Colonic mucosa (tissue), 4 donors: ENCODE results near the gene TMEM130. TPM values are rescaled to one million over a fixed set of nuclear protein-coding genes. Genes with fewer than 3 reads are reported as not detected.

ENCODE experiments used
- DNase-seq: peaks from one replicate; pipeline ENCODE4 v3.0.0-alpha.2; 2020
- H3K27ac ChIP-seq: fragments of 200-600 bp; one replicate; pipeline ENCODE4 v1.8.0; 2021
- H3K27me3 ChIP-seq: fragments of 200-600 bp; one replicate; pipeline ENCODE4 v1.8.0; 2021
- H3K36me3 ChIP-seq: fragments of 200-600 bp; one replicate; pipeline ENCODE4 v1.8.0; 2021
- H3K4me1 ChIP-seq: fragments of 200-600 bp; one replicate; pipeline ENCODE4 v1.8.0; 2021; ENCODE audit warnings: mild to moderate bottlenecking
- H3K4me3 ChIP-seq: fragments of 200-600 bp; one replicate; pipeline ENCODE4 v1.8.0; 2021
- H3K9ac ChIP-seq, 2 donors: one replicate each; pipeline ENCODE4 v1.7.0; 2013; ENCODE audit warnings: control low read depth in 2 of 2, low read depth in 2 of 2, low read length in 2 of 2
- H3K9me3 ChIP-seq: fragments of 200-600 bp; one replicate; pipeline ENCODE4 v1.8.0; 2021
- CTCF ChIP-seq: fragments of 200-600 bp; IDR thresholded peaks from one replicate; pipeline ENCODE4 v1.8.0; 2022; ENCODE audit warnings: antibody characterized with exemption, mild to moderate bottlenecking
- intact Hi-C: fragments of 100-400 bp; cut with DNase I; formaldehyde crosslinking; loops from one replicate; pipeline ENCODE4 v1.14.1; 2022
- total RNA-seq, 2 donors: library from RNA; stranded (reverse); fragmentation: NEBNext Ultra II Directional in 1 of 2; extraction: Animal tissue kit (Norgen Biotek cat#: 25700) in 1 of 2; gene quantifications; one replicate each; pipeline ENCODE4 v1.2.1, GENCODE V29; 2021
- donor health status: healthy.
- donor health status: DM: no; HTN: no; CAD: no.
- donor health status: DM: no; HTN: no; CAD: no.

Gene TMEM130
- total RNA-seq, 2 donors from 2014 or later: 0.12 to 1.5 TPM

DNA sequence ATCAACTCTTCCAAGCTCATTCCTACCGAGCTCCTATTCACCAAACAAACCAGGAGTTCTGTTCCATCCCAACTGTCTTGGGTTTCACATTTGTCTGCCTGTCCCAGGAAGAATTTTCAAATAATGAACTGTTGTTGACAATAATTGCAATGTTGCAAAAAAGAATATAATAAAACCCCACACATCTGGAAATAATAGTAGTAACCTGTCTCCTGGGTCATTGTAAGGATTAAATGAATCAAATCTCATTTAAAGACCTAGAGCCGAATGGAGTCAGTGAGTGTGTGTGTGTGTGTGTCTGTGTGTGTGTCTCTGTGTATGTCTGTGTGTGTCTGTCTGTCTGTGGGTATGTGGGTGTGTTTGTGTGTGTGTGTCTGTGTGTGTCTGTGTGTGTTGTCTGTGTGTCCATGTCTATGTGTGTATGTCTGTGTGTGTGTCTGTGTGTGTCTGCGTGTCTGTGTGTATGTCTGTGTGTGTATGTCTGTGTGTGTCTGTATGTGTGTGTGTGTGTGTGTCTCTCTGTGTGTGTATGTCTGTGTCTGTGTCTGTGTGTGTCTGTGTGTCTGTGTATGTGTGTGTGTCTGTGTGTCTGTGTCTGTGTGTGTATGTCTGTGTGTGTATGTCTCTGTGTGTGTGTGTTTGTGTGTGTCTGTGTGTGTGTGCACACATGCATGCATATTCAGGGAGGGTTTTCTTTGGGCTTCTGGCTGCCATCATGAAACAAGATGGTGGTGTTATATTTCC is 52.7 kb downstream of the TMEM130 start:
- H3K36me3 ChIP-seq: no peaks in the 10 kb centered on the region
- intact Hi-C loops: no loop called here
- H3K9ac ChIP-seq: no peak overlapping the region
- TF ChIP-seq CTCF: no peak
- no peak for DNase-seq
- no peak overlapping the region for H3K27ac ChIP-seq
- H3K4me3 ChIP-seq: no peak overlapping the region
- no peaks in the 10 kb centered on the region for H3K27me3 ChIP-seq
- no peaks in the 10 kb centered on the region for H3K4me1 ChIP-seq
- H3K9me3 ChIP-seq: no peaks in the 10 kb centered on the region

- no peaks in the 10 kb centered on the region for H3K4me1 ChIP-seq
- no peaks in the 10 kb centered on the region for H3K27me3 ChIP-seq
- no peak for DNase-seq
- no peak overlapping the region for H3K9ac ChIP-seq
- TF ChIP-seq CTCF: no peak
- H3K36me3 ChIP-seq: no peaks in the 10 kb centered on the region
- H3K9me3 ChIP-seq: no peaks in the 10 kb centered on the region
- H3K27ac ChIP-seq: no peak overlapping the region
- no peak overlapping the region for H3K4me3 ChIP-seq
- intact Hi-C loops: no loop called here
Observed at GRCh38 chr7:98816241-98816640, 53.6 kb downstream of the TMEM130 start.

GRCh38 chr7:98815313-98815712 is 54.5 kb downstream of the TMEM130 start:
- no peak for TF ChIP-seq CTCF
- Histone ChIP-seq H3K27me3 (no peaks in the 10 kb centered on the region), H3K4me3 (no peak overlapping the region), H3K9ac (no peak overlapping the region), H3K27ac (no peak overlapping the region), H3K36me3 (no peaks in the 10 kb centered on the region), H3K9me3 (no peaks in the 10 kb centered on the region), H3K4me1 (no peaks in the 10 kb centered on the region)
- intact Hi-C loops: no loop called here
- no peak for DNase-seq

- no peak overlapping the region for H3K27ac ChIP-seq
- H3K4me1 ChIP-seq: no peaks in the 10 kb centered on the region
- no peak overlapping the region for H3K4me3 ChIP-seq
- TF ChIP-seq CTCF: no peak
- intact Hi-C loops: no loop called here
- no peak overlapping the region for H3K9ac ChIP-seq
- H3K9me3 ChIP-seq: no peaks in the 10 kb centered on the region
- H3K36me3 ChIP-seq: no peaks in the 10 kb centered on the region
- no peak for DNase-seq
- no peaks in the 10 kb centered on the region for H3K27me3 ChIP-seq
Observed at GRCh38 chr7:98811299-98811698, 58.5 kb downstream of the TMEM130 start.

- Histone ChIP-seq H3K27me3 (no peaks in the 10 kb centered on the region), H3K27ac (no peak overlapping the region), H3K9me3 (no peaks in the 10 kb centered on the region), H3K36me3 (no peaks in the 10 kb centered on the region), H3K9ac (no peak overlapping the region), H3K4me3 (no peak overlapping the region), H3K4me1 (no peaks in the 10 kb centered on the region)
- intact Hi-C loops: no loop called here
- DNase-seq: no peak
- no peak for TF ChIP-seq CTCF
Observed at GRCh38 chr7:98810153-98810802, 59.5 kb downstream of the TMEM130 start.
